Measurements from ENCODE around the gene ABCA3.

ABCA3 gene

DNA sequence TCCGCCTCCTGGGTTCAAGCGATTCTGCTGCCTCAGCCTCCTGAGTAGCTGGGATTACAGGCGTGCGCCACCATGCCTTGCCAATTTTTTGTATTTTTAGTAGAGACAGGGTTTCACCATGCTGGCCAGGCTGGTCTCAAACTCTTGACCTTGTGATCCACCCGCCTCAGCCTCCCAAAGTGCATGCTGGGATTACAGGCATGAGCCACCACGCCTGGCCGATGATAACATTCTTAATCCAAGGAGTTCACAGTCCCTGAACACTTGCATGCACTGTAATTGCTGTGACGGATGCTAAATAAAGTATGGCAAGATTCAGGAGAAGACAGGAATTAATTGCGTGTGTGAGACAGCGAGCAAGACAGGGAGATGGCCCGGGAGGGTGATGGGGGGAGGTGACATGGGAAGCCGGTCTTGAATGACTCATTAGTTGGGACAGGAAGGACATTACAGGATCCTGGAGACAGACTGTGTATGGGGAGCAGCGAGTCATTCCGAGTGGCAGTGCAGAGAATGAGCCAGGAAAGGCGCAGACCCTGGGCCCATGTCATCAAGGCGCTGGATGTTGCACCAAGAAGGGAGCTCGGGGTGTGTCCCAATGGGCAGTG lies 6.7 kb downstream of the ABCA3 start:
- no peak overlapping the region for H2AK5ac ChIP-seq (ENCODE audit: low read length)
- no peak overlapping the region for H3K4me2 ChIP-seq (ENCODE audit: low read length)
- no peaks in the 10 kb centered on the region for H3K4me1 ChIP-seq (ENCODE audit: control insufficient read depth, low read depth, low read length)
- no peak overlapping the region for H3K56ac ChIP-seq (ENCODE audit: low read length)
- no peak overlapping the region for H3K27ac ChIP-seq (ENCODE audit: low read depth, low read length)
- no peak overlapping the region for H2BK15ac ChIP-seq (replicated peaks; ENCODE audit: low read depth)
- H4K8ac ChIP-seq (ENCODE audit: low read depth, low read length): no peak overlapping the region
- H3K23ac ChIP-seq (ENCODE audit: low read length): no peak overlapping the region
- H3K9ac ChIP-seq (ENCODE audit: low read length): no peak overlapping the region
- H3K4ac ChIP-seq (ENCODE audit: low read depth, low read length): no peak overlapping the region
- no peaks in the 10 kb centered on the region for H3K36me3 ChIP-seq (ENCODE audit: control insufficient read depth, insufficient read depth, low read length)
- no peaks in the 10 kb centered on the region for H3K79me2 ChIP-seq (ENCODE audit: control insufficient read depth, insufficient read depth, low read length)
- peak; percentile 59 for DNase-seq
- H3K27me3 ChIP-seq (ENCODE audit: insufficient read depth, low read length, poor library complexity): peaks cover under 1% of the 10 kb centered on the region
- H2BK120ac ChIP-seq (ENCODE audit: low read depth, low read length): no peak overlapping the region
- H3K18ac ChIP-seq (ENCODE audit: low read length): no peak overlapping the region
- H3K79me1 ChIP-seq (ENCODE audit: low read length): no peaks in the 10 kb centered on the region
- no peak overlapping the region for H3K4me3 ChIP-seq (ENCODE audit: low read length)
- WGBS (ENCODE audit: extremely low coverage, insufficient coverage, low lambda C conversion rate): no CpG with 5 or more reads among the region's 17 CpGs
- no peak overlapping the region for H2BK5ac ChIP-seq (ENCODE audit: low read length)
- H4K5ac ChIP-seq (ENCODE audit: low read length): no peak overlapping the region

DNA sequence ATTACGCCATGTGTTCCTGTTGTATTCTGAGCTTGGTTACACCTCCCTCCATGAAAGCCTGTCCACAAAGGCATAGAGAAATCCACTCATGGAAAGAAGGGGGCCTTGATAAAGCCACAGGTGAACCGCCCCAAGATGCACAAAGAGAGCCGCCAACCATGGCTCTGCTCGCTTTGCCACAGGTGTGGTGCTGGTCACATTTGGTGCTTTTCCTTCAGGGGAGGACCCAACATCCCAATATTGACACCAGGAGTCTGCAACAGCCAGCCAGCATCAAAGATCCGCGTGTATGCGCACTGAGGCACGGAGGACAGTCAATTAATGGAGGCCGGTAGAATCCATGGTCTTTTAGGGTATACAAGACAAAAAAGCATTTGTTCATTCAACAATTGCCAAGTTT lies 7.3 kb downstream of the ABCA3 start:
- Histone ChIP-seq H3K23ac (ENCODE audit: low read length) (no peak overlapping the region), H3K18ac (ENCODE audit: low read length) (no peak overlapping the region), H3K79me2 (ENCODE audit: control insufficient read depth, insufficient read depth, low read length) (no peaks in the 10 kb centered on the region), H2BK5ac (ENCODE audit: low read length) (no peak overlapping the region), H3K4ac (ENCODE audit: low read depth, low read length) (no peak overlapping the region), H3K79me1 (ENCODE audit: low read length) (no peaks in the 10 kb centered on the region), H4K5ac (ENCODE audit: low read length) (no peak overlapping the region), H3K36me3 (ENCODE audit: control insufficient read depth, insufficient read depth, low read length) (no peaks in the 10 kb centered on the region), H3K4me3 (ENCODE audit: low read length) (no peak overlapping the region), H4K8ac (ENCODE audit: low read depth, low read length) (no peak overlapping the region), H2BK120ac (ENCODE audit: low read depth, low read length) (no peak overlapping the region), H3K27me3 (ENCODE audit: insufficient read depth, low read length, poor library complexity) (no peaks in the 10 kb centered on the region), H2AK5ac (ENCODE audit: low read length) (no peak overlapping the region), H2BK15ac (replicated peaks; ENCODE audit: low read depth) (no peak overlapping the region), H3K56ac (ENCODE audit: low read length) (no peak overlapping the region), H3K27ac (ENCODE audit: low read depth, low read length) (no peak overlapping the region), H3K4me1 (ENCODE audit: control insufficient read depth, low read depth, low read length) (no peaks in the 10 kb centered on the region), H3K4me2 (ENCODE audit: low read length) (no peak overlapping the region), H3K9ac (ENCODE audit: low read length) (no peak overlapping the region)
- WGBS (ENCODE audit: extremely low coverage, insufficient coverage, low lambda C conversion rate): no CpG with 5 or more reads among the region's 9 CpGs
- no peak for DNase-seq

DNA sequence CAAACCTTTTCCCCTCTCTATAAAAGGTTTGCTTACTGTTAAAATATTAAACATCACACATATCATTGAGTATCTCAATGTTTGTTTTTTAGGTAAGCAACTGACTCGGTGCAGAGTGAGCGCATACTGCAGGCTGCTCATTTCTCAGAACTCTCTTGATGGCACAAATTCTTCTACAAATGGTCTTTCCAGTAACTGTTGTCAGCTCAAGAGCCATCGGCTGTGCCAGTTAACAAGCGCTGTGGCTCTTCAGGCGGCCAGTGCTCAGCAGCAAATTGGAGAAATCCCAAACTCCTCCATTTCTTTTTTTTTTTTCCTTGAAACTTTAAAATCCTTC lies 8.6 kb downstream of the ABCA3 start:
- Histone ChIP-seq H3K4me3 (ENCODE audit: low read length) (no peak overlapping the region), H3K9ac (ENCODE audit: low read length) (no peak overlapping the region), H3K18ac (ENCODE audit: low read length) (no peak overlapping the region), H4K5ac (ENCODE audit: low read length) (no peak overlapping the region), H3K56ac (ENCODE audit: low read length) (no peak overlapping the region), H3K36me3 (ENCODE audit: control insufficient read depth, insufficient read depth, low read length) (no peaks in the 10 kb centered on the region), H4K8ac (ENCODE audit: low read depth, low read length) (no peak overlapping the region), H2BK120ac (ENCODE audit: low read depth, low read length) (no peak overlapping the region), H3K79me1 (ENCODE audit: low read length) (no peaks in the 10 kb centered on the region), H3K4ac (ENCODE audit: low read depth, low read length) (no peak overlapping the region), H3K4me1 (ENCODE audit: control insufficient read depth, low read depth, low read length) (no peaks in the 10 kb centered on the region), H2BK15ac (replicated peaks; ENCODE audit: low read depth) (no peak overlapping the region), H2BK5ac (ENCODE audit: low read length) (no peak overlapping the region), H3K27me3 (ENCODE audit: insufficient read depth, low read length, poor library complexity) (no peaks in the 10 kb centered on the region), H2AK5ac (ENCODE audit: low read length) (no peak overlapping the region), H3K23ac (ENCODE audit: low read length) (no peak overlapping the region), H3K27ac (ENCODE audit: low read depth, low read length) (no peak overlapping the region), H3K4me2 (ENCODE audit: low read length) (no peak overlapping the region), H3K79me2 (ENCODE audit: control insufficient read depth, insufficient read depth, low read length) (no peaks in the 10 kb centered on the region)
- no CpG with 5 or more reads among the region's 5 CpGs for WGBS (ENCODE audit: extremely low coverage, insufficient coverage, low lambda C conversion rate)
- DNase-seq: no peak

DNA sequence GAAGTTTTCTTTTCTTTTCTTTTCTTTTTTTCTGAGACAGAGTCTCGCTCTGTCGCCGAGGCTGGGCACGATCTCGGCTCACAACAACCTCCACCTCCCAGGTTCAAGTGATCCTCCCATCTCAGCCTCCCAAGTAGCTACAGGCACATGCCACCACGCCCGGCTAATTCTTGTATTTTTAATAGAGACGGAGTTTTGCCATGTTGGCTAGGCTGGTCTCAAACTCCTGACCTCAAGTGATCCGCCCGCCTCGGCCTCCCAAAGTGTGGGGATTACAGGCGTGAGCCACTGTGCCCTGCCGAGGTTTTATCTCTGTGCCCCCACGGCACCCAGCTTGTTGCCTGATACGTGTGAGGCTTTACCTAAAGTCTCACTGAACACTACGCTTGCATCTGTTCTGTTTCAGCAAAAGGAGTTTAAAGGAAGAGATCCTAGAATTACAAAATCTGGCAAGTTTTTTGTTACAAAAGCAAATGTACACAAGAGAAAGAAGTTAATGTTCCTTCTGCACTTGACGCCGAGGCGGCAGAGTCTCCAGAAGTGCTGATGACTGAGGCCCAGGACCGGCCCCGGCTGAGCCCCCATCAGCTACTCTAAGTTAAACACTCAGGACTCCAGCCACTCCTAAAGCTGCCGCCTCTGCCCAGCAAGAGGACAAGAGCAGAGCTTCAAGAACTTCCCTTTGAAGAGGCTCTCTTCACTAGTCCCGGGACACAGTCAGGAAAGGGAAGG lies 9.2 kb downstream of the ABCA3 start:
- Histone ChIP-seq H3K23ac (ENCODE audit: low read length) (no peak overlapping the region), H2BK120ac (ENCODE audit: low read depth, low read length) (no peak overlapping the region), H3K4me3 (ENCODE audit: low read length) (no peak overlapping the region), H3K79me1 (ENCODE audit: low read length) (no peaks in the 10 kb centered on the region), H3K36me3 (ENCODE audit: control insufficient read depth, insufficient read depth, low read length) (no peaks in the 10 kb centered on the region), H3K4me1 (ENCODE audit: control insufficient read depth, low read depth, low read length) (no peaks in the 10 kb centered on the region), H3K4me2 (ENCODE audit: low read length) (no peak overlapping the region), H3K27me3 (ENCODE audit: insufficient read depth, low read length, poor library complexity) (no peaks in the 10 kb centered on the region), H2AK5ac (ENCODE audit: low read length) (no peak overlapping the region), H3K4ac (ENCODE audit: low read depth, low read length) (no peak overlapping the region), H2BK5ac (ENCODE audit: low read length) (no peak overlapping the region), H2BK15ac (replicated peaks; ENCODE audit: low read depth) (no peak overlapping the region), H3K18ac (ENCODE audit: low read length) (no peak overlapping the region), H4K8ac (ENCODE audit: low read depth, low read length) (no peak overlapping the region), H3K27ac (ENCODE audit: low read depth, low read length) (no peak overlapping the region), H3K56ac (ENCODE audit: low read length) (no peak overlapping the region), H3K79me2 (ENCODE audit: control insufficient read depth, insufficient read depth, low read length) (no peaks in the 10 kb centered on the region), H3K9ac (ENCODE audit: low read length) (no peak overlapping the region), H4K5ac (ENCODE audit: low read length) (no peak overlapping the region)
- DNase-seq: no peak
- WGBS (ENCODE audit: extremely low coverage, insufficient coverage, low lambda C conversion rate): no CpG with 5 or more reads among the region's 23 CpGs

DNA sequence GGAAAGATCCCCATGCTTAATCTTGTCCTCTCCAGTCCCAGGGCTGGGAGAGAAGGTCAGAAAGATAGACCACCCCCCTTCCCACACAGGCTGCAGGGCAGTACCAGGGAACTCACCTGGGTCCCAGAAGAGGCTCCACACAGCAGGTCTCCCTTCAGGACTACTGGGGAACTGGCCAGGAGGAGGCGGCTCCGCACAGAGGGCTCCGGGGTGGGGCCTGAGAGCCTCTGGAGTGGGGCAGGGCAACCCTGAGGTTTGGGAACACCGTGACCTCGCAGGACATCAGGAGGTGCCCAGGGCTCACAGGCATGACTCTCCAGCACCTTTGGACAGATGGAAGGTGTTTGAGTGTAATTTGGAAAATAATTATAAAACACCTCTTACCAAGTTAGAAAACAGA lies 11.0 kb downstream of the ABCA3 start:
- Histone ChIP-seq H2AK5ac (ENCODE audit: low read length) (no peak overlapping the region), H3K4me1 (ENCODE audit: control insufficient read depth, low read depth, low read length) (no peaks in the 10 kb centered on the region), H3K79me2 (ENCODE audit: control insufficient read depth, insufficient read depth, low read length) (no peaks in the 10 kb centered on the region), H3K56ac (ENCODE audit: low read length) (no peak overlapping the region), H3K27me3 (ENCODE audit: insufficient read depth, low read length, poor library complexity) (no peaks in the 10 kb centered on the region), H3K36me3 (ENCODE audit: control insufficient read depth, insufficient read depth, low read length) (no peaks in the 10 kb centered on the region), H3K4me3 (ENCODE audit: low read length) (no peak overlapping the region), H4K8ac (ENCODE audit: low read depth, low read length) (no peak overlapping the region), H2BK5ac (ENCODE audit: low read length) (no peak overlapping the region), H3K4me2 (ENCODE audit: low read length) (no peak overlapping the region), H2BK15ac (replicated peaks; ENCODE audit: low read depth) (no peak overlapping the region), H3K23ac (ENCODE audit: low read length) (no peak overlapping the region), H3K18ac (ENCODE audit: low read length) (no peak overlapping the region), H3K9ac (ENCODE audit: low read length) (no peak overlapping the region), H3K4ac (ENCODE audit: low read depth, low read length) (no peak overlapping the region), H3K27ac (ENCODE audit: low read depth, low read length) (no peak overlapping the region), H3K79me1 (ENCODE audit: low read length) (no peaks in the 10 kb centered on the region), H2BK120ac (ENCODE audit: low read depth, low read length) (no peak overlapping the region), H4K5ac (ENCODE audit: low read length) (no peak overlapping the region)
- no CpG with 5 or more reads among the region's 5 CpGs for WGBS (ENCODE audit: extremely low coverage, insufficient coverage, low lambda C conversion rate)
- DNase-seq: no peak

DNA sequence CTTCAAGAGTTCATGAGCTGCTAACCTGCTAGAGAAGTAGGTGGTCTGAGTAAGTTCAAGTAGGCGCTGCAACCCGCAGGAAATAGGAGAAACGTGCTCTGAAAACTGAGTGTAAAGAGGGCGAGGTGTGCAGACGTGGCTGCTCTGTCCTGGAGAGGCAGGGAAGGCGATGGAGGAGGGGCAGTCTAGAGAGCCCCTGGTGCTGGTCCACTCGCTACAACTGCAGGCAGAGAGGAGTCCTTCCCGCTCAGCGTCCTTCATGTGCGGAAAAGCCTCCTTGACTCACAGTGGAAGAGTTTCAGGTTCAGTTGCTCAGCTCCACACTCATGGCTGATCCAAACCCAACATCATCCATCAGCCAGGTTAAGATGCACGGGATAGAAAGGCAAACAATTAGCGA lies 12.1 kb downstream of the ABCA3 start:
- no peak overlapping the region for H4K5ac ChIP-seq (ENCODE audit: low read length)
- no peaks in the 10 kb centered on the region for H3K4me1 ChIP-seq (ENCODE audit: control insufficient read depth, low read depth, low read length)
- H4K8ac ChIP-seq (ENCODE audit: low read depth, low read length): no peak overlapping the region
- H3K27me3 ChIP-seq (ENCODE audit: insufficient read depth, low read length, poor library complexity): no peaks in the 10 kb centered on the region
- H2BK15ac ChIP-seq (replicated peaks; ENCODE audit: low read depth): no peak overlapping the region
- no peaks in the 10 kb centered on the region for H3K79me2 ChIP-seq (ENCODE audit: control insufficient read depth, insufficient read depth, low read length)
- no peak overlapping the region for H3K23ac ChIP-seq (ENCODE audit: low read length)
- no peak overlapping the region for H3K4ac ChIP-seq (ENCODE audit: low read depth, low read length)
- DNase-seq: no peak
- H3K4me3 ChIP-seq (ENCODE audit: low read length): no peak overlapping the region
- no CpG with 5 or more reads among the region's 12 CpGs for WGBS (ENCODE audit: extremely low coverage, insufficient coverage, low lambda C conversion rate)
- H2BK120ac ChIP-seq (ENCODE audit: low read depth, low read length): no peak overlapping the region
- H3K56ac ChIP-seq (ENCODE audit: low read length): no peak overlapping the region
- no peaks in the 10 kb centered on the region for H3K79me1 ChIP-seq (ENCODE audit: low read length)
- no peak overlapping the region for H2AK5ac ChIP-seq (ENCODE audit: low read length)
- no peak overlapping the region for H3K4me2 ChIP-seq (ENCODE audit: low read length)
- H3K27ac ChIP-seq (ENCODE audit: low read depth, low read length): no peak overlapping the region
- no peak overlapping the region for H3K9ac ChIP-seq (ENCODE audit: low read length)
- H3K36me3 ChIP-seq (ENCODE audit: control insufficient read depth, insufficient read depth, low read length): no peaks in the 10 kb centered on the region
- no peak overlapping the region for H2BK5ac ChIP-seq (ENCODE audit: low read length)
- no peak overlapping the region for H3K18ac ChIP-seq (ENCODE audit: low read length)

All from mesendoderm (in vitro differentiated cells).